CD4-positive, alpha-beta T cell treated with Interleukin-15 for 1 hour (primary cell): ENCODE data around the gene CELA3B.
"Not testable (repeated sequence)": the region's sequence is repeated elsewhere in the genome, so short reads cannot be mapped to it uniquely, and the experiment has no call there.

Experiments used
- DNase-seq: peaks from one replicate; pipeline ENCODE4 v3.0.0-alpha.2; 2020

Gene CELA3B

DNA sequence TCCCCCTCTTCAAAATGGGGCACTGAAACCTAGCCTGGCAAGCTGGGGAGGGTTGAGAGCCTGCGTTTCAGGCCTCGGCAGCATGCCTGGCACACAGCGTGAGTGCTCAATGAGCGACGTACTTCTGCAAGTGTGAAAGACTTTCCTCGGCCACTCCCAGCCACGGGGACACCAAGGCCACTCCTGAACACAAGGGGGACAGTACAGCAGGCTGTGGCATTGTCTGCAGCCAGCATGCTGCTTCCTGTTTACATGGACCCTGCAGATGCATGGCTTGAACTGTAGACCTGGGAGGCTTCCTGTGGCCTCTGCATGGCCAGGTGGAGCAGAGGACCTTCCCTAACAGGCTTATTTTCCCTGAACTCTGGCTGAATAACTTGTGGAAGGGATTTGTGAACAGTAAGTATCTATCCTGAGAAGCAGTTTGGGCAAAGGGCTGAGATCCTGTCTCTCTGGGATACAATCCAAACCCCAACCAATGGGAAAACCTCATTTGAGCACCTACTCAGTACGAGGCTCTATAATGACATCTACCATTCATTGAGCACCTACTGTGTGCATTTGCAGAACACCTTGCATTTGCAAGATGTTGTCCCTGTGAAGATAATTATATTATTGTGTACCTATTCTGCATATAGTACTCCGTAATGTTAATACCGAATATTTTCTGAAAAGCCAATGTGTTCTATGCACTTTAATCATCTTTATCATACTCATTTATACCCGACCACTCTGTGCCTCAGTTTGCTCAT lies 29.8 kb upstream of the CELA3B start:
- no peak for DNase-seq

DNA sequence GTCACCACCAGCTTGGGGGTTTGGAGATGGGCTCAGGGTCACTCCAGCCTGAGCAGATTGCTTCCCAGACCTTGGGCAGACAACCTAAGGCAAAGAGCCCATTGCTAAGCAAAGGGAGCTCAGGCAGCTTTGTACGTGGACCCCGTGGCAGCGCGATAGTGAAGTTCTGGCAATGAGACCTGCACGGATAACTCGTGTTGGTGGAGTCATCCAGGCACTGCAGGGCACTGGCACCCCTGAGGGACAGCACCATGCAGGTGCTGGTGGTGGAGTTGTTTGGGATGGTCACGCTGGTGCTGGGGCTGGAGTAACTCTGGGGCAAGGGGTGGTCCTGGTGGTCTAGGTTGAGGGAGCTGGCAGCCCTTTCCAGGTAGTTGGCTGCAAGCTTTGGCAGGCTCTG lies 26.1 kb upstream of the CELA3B start:
- no peak for DNase-seq

DNA sequence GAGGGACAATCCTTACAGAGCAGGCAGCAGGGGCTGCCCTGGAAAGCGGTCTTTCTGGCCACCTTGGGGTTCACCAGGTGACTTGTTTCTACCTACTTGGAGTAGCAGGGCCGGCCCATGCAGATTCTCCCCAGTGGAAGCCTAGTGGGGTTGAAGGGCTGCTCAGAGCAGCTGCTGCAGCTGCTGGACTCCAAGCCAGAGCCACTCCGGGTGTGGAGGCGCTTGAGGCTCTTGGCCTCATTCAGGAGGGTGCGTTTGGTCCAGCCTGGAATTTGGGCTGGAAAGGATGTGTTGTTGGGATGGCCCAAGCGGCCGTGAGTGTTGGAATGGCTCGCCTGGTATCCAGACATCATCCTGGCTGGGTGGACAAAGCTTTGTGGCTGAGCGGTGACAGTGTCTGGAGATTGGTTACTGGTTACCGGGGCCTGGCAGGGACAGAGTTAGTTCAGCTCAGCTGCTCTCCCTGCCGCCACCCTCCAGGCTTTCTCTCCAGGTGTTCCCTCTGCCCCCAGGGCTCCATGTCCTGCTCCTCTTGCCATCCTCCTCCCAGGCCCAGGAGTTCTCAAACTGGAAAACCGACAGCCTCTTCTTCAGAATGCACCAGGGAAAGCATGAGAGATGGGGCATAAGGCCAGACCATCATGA lies 25.5 kb upstream of the CELA3B start:
- no peak for DNase-seq

DNA sequence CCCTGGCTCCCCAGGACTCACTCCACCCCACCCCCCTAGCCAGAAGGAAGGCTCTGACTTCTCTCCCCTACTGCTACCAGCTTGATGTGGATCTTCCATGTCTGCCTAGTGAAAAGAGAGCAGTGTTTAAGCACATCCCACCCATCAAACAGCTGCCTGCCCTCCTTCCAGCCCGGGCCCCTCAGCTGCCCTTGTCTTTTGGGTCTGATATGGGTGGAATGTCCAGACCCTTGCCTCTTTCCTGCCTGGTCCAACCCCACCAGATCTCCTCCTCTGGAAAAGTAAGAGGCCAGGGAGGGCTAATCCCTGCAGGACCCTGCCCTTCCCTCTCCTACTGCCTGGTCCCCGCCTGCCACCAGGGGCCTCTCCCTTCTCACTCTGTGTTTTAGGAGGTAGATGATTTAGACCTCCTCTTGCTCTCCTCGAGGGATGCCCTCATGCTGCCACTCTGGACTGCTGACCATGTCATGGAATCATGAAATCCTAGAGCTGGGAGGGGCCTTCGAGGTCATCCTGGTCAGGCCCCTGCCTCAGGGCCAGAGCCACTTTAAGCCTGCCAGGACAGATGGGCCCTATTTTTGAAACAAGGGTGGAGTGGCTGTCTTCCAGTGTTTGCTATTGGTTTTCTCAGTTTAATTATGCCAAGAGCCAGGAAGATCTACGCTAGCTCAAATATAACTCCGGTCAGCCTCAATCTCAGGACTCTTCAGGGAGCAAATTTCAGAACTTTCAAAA lies 23.9 kb upstream of the CELA3B start:
- no peak for DNase-seq

DNA sequence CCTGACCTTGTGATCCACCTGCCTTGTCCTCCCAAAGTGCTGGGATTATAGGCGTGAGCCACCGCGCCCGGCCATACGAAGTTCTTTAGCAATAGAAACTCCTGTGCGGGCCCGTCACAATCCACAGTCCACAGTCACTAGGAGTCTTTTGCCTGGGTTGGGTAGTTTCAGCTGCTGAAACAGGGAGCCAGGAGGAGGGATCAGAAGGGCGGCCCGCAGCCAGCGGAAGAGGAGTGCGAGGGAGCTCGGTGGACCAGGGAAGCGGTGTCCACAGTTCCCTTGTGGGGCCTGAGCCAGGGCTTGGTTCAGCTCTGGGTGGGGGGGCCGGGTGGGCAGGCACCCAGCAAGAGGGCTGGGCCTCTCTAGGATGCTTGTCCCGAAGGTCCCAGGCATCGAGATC lies 21.8 kb upstream of the CELA3B start:
- DNase-seq, result no peak

DNA sequence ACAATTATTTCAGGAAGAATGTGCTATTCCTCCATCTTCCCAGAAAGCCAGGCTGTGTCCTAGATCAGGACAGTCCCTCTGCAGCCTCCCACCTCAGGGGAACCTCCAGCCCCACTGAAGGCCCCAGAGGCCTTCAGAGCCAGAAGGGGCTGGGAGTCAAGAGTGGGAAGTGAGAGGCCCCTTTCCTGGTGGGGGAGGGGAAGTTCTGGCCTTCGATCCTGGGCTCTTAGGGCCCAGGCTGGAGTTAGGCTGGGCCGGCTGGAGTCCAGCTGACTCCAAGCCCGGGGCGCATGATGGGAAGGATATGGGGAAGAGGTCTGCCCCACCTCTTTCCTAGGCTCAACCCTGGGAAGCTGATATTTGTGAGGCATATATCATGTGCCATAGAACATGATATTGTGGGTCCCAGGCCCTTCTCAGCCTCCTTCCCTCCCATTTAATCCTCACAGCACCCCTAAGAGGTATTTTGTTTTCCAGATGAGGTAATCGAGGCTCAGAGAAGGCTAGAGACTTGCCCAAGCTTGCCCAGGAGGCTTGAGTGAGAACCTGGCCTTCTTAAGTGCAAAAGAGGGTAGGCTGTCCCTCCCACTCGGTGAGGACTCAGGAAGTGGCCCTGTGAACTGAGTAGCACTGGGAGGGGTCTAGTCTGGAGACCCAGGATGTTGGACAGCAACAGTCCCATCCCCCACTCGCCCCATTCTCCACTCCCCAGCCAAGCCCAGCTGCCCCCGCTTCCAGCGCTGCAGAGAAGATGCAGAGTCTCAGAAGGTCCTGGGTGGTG lies 21.1 kb upstream of the CELA3B start:
- DNase-seq, result no peak

DNA sequence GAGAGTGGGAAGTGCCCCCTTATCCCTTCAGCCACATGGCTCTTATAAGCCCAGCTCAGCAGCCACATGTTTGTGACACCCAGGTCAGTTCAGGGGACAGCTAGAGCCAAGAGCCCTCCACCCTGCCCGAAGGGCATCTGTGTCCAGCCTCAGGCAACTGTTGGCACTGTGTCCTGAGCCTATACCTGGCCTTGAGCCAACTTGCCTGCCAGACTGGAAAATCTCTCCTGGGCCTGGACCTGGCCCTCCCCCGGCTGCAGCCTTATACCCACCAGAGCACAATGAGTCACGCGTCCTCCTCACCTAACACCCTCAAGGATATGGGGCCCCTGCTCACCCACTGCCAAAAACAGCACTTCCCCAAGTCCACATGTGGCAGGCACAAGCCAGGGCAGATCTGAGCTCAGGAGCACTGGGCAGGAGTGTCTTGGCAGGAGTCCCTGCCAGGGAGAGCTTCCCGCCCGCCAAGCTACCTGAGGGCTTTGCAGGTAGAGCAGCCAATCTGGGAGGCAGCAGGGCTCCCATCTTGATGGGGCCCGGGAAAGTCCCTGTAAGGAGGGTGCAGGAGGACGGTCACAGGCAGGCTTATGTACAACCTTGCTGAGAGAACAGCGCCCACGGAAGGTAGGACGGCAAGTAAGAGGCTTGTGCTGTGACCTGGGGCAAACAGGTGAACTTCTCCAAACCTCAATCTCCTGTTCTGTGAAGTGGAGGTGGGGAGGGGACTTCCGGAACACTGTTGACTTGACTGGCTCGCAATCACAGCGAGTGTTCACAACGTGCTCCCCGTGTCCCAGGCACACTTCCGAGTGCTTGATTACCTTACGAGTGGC lies 19.9 kb upstream of the CELA3B start:
- DNase-seq, result peak; percentile 78

DNA sequence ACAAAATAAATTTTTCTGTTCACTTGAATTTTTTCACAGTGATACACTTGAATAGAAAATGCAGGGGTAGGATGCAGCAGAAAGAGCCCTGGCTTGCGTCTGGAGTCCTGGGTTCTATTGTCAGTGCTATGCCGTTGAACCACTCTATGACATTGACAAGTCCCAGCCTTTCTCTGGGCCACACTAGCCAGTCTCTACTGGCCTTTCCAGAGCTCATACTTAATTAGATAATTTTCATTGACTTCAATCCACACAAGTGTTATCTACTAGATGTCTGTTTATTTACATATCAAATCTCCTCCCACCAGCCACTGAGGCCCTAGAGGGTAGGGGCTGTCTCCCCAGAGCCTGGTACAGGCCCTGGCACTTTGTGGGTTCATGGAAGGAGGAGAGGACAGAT lies 15.5 kb upstream of the CELA3B start:
- no peak for DNase-seq

DNA sequence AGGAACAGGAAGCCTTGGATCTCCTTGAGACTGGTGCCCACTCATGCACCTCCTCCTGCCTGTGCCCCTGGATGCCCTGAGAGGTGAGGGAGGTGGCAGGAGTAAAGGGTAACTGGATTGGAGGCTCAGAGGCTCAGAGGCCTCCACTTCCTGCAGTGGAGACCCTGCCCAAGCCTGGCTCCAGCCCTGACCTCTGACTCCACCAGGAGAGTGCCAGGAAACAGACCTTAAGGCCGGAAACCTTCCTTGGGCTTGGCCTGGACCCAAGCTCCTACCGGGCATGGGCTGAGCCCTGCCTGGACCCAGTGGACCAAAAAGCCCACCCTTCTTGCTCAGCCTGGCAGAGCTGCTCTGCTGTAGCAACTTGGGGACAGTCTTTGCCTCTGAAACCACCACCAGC lies 15.0 kb upstream of the CELA3B start:
- no peak for DNase-seq

DNA sequence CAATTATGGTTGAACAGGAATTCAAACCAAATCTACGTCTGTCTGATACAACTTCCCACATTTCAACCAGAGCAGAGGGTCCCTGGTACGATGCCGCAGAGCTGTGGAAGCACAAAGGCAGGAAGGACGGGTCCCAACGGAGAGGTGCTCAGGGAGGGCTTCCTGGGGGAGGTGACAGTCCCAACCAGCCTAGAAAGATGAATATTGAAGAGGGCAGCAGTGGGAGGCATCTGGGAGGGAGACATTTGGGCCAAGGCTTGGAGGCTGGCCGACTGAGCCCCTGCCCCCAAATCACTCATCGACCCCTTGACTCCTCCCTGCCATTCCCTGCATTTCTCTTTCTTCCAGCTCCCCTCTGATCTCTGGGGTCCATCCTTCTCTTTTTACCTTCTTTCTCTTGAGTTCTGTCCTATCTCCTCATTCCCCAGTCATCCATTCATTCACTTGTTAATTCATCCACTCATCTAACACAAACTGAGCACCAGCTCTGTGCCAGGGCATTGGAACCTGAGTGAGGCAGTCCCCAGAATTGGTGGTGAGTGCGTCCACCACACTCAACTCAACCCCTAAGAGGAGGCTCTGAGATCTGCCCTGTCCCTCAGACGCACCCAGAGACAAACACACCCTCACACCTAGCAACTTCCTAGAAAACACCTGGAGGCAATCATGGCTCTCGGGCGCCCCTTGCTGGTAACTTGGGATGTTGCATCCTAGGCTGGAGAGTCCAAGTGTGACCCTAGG lies 13.2 kb upstream of the CELA3B start:
- DNase-seq, result peak; percentile 73

DNA sequence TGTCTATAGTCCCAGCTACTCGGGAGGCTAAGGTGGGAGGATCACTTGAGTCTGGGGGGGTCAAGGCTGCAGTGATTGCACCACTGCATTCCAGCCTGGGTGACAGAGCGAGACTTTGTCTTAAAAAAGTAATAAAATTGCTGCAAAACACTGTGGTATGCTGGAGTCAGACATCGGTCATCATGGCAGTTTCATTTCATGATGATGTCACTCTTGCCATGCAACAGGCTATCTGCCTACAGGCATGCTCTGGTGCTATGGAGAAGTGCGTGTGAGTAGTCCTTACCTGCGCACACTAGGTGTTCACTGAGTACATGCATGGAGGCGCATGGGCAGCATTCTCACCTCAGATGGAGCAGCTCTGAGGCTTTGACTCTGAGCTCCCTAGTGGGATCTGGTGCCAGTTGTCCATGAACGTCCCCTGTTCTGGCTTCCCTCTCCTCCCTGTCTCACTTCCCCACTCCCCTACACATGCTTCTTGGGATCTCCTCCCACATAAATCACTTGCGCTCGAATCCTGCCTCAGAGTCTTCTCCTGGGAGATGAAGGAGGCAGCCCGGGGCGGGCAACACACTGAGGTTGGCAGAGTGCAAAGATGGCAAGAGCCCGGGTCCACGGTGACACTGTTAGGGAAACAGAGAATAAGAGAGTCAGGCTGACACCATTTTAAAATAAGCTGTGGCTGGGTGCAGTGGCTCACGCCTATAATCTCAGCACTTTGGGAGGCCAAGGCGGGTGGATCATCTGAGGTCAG lies 10.4 kb upstream of the CELA3B start:
- DNase-seq, result no peak

DNA sequence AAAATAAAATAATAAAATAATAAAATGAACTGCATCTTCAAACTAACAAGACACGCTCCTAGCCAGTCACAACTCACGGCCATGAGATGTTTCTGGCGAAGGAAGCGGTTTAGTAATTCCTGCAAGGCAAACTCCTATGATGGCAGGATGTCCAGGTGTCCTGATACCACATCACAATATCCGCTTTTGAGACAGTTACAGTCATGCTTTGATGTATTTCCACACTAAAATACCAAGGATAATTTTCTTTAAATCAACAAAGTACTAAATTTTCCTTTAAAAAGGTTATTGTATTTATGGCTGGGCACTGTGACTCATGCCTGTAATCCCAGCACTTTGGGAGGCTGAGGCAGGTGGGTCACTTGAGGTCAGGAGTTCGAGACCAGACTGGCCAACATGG lies 9.6 kb upstream of the CELA3B start:
- DNase-seq, result not testable (repeated sequence)

DNA sequence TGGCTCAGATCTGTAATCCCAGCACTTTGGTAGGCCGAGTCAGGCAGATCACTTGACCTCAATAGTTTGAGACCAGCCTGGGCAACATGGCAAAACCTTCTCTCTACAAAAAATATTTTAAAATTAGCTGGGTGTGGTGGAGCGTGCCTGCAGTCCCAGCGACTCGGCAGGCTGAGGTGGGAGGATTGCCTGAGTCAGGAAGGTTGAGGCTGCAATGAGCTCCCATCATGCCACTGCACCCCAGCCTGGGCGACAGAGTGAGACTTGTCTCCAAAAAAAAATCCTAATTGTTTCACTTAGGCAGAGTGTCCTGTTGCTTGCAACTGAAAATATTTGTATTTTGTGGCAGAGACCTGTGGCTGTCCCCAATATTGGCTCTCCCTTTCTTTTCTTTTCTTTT lies 7.8 kb upstream of the CELA3B start:
- not testable (repeated sequence) for DNase-seq

DNA sequence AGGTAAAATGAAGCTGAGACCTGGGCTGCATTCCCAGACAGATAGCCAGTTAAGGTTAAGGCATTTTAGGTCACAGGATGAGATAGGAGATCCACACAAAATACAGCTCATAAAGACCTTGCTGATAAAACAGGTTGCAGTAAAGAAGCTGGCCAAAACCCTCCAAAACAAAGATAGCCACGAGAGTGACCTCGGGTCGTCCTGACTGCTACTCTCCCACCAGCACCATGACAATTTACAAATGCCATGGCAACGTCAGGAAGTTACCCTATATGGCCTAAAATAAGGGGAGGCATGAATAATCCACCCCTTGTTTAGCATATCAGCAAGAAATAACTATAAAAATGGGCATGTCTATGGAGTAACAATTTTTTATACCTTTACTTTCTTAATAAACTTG lies 6.3 kb upstream of the CELA3B start:
- not testable (repeated sequence) for DNase-seq

DNA sequence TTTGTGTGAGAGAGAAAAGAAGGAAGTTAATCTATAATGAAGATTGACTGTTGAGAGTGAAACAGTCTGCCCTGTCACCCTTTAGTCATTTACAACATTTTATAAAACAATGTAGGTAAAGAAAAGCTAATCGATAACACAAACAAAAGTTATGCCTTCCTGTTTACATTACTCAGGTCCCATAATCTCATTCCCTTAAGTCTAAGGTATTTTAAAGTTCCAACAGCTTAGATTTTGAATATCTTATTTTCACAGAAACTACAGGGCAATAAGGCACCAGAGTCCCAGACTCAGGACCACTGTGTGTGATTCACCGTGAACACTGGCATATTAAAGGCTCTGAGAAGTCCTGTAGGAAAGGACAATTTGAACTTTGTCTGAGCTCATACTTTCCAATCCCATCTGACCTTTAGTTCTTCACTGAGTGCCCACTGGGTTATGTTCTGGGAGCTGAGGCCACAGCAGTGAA lies 3.8 kb upstream of the CELA3B start:
- not testable (repeated sequence) for DNase-seq

DNA sequence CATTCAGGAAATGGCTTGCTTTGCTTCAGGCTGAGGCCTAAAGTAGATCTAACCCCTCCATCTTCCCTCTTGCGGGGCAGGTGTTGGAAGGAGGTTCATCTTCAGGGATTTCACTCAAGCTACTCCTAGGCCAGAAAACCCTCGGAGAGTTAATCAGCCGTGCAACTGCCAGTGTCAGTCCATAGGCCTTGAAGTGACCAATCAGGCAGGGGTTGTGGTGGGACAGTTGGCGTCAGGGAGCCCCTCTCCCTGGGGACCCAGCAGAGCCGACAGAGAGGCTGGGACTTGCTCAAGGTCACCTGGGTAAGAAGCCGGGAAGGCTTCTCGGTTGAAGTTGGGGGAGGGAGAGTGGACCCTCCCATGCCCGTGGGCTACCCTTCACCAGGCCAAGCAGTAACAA lies 2.9 kb upstream of the CELA3B start:
- DNase-seq, result not testable (repeated sequence)

DNA sequence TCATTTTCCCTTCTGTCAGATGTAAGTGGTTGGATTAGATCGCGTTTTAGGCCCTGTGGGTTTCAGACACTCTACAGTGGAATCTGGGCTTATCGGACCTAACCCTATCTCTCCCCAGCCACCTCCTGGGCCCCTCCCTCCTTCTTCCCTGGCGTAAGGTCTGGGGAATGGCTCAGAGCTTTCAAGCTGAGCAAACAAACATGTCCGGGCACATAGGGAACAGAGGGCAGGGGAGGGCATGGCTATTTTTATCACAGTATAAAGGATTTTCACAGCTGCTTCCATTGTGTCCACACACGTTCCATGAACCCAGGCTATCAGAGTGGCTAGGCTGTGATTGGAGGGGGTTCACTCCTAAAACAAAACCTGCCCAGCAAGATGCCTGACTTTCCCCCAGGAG lies 2.1 kb upstream of the CELA3B start:
- not testable (repeated sequence) for DNase-seq

DNA sequence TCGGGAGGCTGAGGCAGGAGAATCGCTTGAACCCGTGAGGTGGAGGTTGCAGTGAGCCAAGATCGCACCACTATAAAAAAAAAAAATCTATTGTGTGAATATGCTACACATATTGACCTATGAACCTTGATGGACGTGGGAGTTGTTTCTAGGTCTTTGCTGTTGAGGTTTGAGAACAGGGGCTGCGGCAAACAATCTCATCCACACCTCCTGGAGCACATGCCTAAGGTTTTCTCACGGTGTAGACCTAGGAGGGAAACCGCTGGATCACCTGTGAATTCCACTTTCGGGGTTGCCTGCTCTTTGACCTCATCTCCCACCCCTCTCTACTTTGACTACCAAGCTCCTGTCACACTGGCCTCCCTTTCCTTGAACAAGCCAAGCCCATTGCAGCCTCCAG lies 1.5 kb upstream of the CELA3B start:
- not testable (repeated sequence) for DNase-seq

DNA sequence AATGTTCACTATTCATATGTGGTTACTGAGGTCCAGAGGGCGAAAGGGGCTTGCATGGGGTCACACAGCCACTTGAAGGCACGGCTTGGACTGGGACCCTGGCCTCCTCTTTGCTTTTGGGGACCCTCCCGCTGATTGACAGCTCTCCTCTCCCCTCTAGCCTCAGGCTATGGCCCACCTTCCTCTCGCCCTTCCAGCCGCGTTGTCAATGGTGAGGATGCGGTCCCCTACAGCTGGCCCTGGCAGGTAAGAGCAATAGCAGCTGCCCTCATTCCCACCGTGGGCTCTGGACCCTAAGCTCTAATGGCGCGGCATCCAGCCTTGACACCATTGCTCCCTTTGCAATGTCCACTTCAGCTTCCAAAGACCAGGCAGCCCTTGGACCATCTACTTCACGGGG lies 1.4 kb downstream of the CELA3B start:
- not testable (repeated sequence) for DNase-seq

DNA sequence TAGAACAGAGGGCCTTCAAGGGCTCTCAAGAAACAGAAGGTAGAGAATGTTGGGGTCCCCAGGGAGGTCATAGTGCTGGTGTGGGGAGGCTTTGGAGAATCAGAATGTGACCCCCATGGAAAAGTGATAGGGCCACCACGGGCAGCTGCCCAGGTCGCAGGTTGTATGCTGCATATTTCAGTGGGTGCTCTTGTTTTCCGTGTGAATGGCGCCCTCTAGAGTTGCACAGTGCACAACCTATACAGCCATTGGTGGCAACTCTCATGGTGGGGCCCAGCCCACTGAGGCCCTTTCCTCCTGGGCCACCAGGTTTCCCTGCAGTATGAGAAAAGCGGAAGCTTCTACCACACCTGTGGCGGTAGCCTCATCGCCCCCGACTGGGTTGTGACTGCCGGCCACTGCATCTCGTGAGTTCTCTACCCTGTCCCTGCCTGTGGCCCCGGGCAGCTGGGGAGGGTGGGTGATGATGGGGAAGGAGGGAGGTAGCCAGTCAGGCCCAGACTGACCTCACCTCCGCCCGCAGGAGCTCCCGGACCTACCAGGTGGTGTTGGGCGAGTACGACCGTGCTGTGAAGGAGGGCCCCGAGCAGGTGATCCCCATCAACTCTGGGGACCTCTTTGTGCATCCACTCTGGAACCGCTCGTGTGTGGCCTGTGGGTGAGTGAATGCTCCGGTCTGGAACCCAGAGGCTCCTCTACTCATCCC lies 3.8 kb downstream of the CELA3B start:
- not testable (repeated sequence) for DNase-seq
